ENCODE measurements around the gene HJURP.
A peak's percentile ranks its signal among the peaks of the same experiment; 100 is the strongest.

The HJURP gene

GRCh38 chr2:233847248-233847898, 7.0 kb downstream of the HJURP start:
- no peak for DNase-seq

- no peak for DNase-seq
Observed at GRCh38 chr2:233846387-233847247, 7.7 kb downstream of the HJURP start.

- no peak for DNase-seq
Observed at GRCh38 chr2:233845301-233846060, 8.9 kb downstream of the HJURP start.

GRCh38 chr2:233844836-233845235, 9.5 kb downstream of the HJURP start:
- DNase-seq, result no peak

- DNase-seq, result no peak
Observed at GRCh38 chr2:233844064-233844807, 10.1 kb downstream of the HJURP start.

GRCh38 chr2:233841183-233841582, 13.2 kb downstream of the HJURP start:
- no peak for DNase-seq

GRCh38 chr2:233840520-233840919, 13.8 kb downstream of the HJURP start:
- DNase-seq, result no peak

- DNase-seq, result no peak
Observed at GRCh38 chr2:233839447-233839820, 14.9 kb downstream of the HJURP start.

GRCh38 chr2:233838726-233839446, 15.4 kb downstream of the HJURP start:
- no peak for DNase-seq

- no peak for DNase-seq
Observed at GRCh38 chr2:233838251-233838650, 16.1 kb downstream of the HJURP start.

- no peak for DNase-seq
Observed at GRCh38 chr2:233837694-233838229, 16.6 kb downstream of the HJURP start.

- no peak for DNase-seq
Observed at GRCh38 chr2:233836359-233836758, 18.0 kb downstream of the HJURP start.

GRCh38 chr2:233835230-233836186, 18.8 kb downstream of the HJURP start:
- DNase-seq, result no peak

GRCh38 chr2:233833345-233833744, 21.0 kb downstream of the HJURP start:
- DNase-seq, result peak; percentile 23

GRCh38 chr2:233832869-233833311, 21.4 kb downstream of the HJURP start:
- peak; percentile 28 for DNase-seq

- DNase-seq, result no peak
Observed at GRCh38 chr2:233832414-233832813, 21.9 kb downstream of the HJURP start.

- peak; percentile 7 for DNase-seq
Observed at GRCh38 chr2:233831861-233832260, 22.5 kb downstream of the HJURP start.

- DNase-seq, result peak; percentile 22
Observed at GRCh38 chr2:233831011-233831721, 23.2 kb downstream of the HJURP start.

- peak; percentile 12 for DNase-seq
Observed at GRCh38 chr2:233830111-233830802, 24.1 kb downstream of the HJURP start.
